G401.6 (cell line): ENCODE data around the gene STK24.
"Not testable (repeated sequence)": the region's sequence is repeated elsewhere in the genome, so short reads cannot be mapped to it uniquely, and the experiment has no call there.

Source experiments
- FAIRE-seq: peaks from 2 replicates; lab custom pipeline; 2012; peaks lifted over from hg19 to GRCh38; lab: Jason Lieb, UNC

The STK24 gene

GRCh38 chr13:98576963-98577835 lies at the start of gene STK24:
Gene STK24 (minus strand): TSS chr13:98577107. CDS start chr13:98576786, 321 bp downstream.
- no peak for FAIRE-seq

GRCh38 chr13:98626298-98626935 lies 49.5 kb upstream of the STK24 start:
- FAIRE-seq, result no peak

- not testable (repeated sequence) for FAIRE-seq
These were observed 47.7 kb upstream of the STK24 start for GRCh38 chr13:98624589-98624988.

DNA sequence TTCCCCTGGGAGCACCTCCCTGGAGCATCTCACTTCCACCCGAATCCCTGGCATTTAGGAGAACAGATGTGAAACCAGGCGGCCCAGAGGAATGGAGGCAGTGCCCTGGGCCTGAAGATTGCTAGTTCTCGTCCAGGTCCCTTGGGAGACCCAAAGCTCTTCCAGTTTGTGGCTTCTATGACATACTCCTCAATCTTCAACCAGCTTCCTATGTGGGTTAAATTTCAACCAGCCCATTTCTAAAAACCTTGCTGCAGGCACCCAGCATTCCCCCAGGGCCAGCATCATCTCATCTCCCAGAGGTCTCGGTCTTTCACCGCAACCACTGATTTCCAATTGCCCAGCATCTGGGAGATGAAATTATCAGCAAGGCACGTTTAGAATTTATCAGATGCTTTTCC lies 46.0 kb upstream of the STK24 start:
- FAIRE-seq, result no peak

DNA sequence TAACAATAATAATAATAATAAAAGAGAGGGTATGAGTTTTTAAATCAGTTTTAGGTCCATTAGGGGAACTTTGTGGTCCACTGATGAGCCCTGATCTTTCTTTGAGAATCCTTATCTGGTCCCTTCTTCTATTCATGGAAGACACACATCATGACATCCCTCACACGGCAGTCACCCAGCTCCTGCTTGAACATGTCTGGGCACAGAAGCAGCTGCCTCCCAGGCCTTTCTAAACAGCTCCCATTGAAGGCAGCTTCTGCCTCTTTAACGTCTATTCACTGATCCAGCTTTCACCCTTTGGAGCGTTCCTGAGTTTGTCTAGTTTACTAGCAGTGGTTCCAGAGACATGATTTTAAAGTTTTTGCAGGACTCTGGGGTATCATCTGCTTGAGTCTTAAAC lies 42.6 kb upstream of the STK24 start:
- no peak for FAIRE-seq

- FAIRE-seq, result not testable (repeated sequence)
These were observed 38.7 kb upstream of the STK24 start for GRCh38 chr13:98615595-98615994.

- no peak for FAIRE-seq
These were observed 36.7 kb upstream of the STK24 start for GRCh38 chr13:98613591-98613990.

- no peak for FAIRE-seq
These were observed 32.8 kb upstream of the STK24 start for GRCh38 chr13:98609756-98610155.

DNA sequence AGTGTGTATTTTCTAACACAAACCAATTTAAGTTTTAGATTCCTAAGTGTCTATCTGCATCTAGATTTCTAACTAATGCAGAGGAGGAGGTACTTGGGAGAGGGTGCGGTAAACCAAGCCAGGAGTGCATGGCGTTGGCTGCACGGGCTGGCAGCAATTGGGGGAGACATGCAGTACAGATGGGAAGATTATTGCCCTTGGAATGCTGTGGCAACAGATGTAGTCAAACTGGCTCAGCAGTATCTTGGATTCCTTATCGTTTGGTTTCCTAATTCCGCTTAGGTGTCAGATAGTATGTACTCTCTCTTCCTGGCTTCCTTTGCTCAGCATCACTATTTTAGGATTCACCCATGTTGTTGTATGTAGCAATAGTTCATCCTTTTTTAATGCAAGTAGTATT lies 29.4 kb upstream of the STK24 start:
- FAIRE-seq, result no peak

DNA sequence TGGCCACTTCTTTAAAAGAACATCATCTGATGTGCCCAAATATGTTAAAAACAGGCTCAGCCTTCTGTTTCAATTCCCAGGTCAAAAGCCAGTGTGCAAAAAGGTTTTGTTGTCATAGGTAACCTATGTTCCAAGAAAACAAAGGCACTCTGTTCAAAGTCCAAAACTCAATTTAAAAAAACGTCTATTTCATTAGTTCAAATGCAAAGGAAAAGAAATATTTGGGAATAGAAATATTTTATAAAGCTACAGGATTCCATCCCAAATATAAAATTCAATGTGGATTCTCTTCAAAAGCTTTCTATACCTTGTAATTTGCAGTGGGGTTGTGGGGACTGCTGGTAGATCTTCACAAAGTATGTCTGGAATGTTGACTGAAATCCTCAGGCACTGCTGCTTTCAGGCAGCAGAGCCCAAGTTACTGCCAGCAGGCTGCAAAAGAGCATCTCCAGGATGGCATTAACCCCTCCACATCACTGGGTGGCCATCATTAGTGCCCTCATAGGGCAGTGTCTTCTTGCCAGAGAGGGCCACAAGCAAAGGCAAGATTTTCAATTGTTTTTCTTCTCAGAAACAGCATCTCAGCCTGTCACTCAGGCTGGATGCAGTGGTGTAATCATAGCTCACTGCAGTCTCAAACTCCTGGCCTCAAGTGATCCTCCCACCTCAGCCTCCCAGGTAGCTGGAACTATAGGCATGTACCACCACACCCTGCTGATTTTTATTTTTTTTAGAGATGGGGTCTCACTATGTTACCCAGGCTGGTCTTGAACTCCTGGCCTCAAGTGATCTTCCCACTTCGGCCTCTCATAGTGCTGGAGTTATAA lies 22.8 kb upstream of the STK24 start:
- no peak for FAIRE-seq

DNA sequence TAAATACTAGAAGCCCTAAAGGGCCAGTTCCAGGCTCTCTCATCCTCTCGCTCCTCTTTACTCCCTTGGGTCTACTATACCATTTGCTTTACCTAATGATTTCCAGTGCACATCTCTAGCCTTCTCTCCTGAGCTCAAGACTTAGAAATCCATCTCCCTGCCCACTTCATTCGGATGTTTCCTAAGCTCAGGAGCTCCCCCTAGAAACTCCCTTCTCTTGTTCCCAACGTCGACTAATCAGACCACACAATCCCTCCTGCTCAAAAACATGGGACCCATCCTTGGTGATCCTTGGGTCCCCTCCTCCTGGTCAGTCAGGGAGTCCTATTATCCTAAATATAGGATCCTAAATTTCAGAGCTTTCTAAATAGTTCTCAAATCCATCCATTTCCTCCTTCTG lies 21.1 kb upstream of the STK24 start:
- no peak for FAIRE-seq

DNA sequence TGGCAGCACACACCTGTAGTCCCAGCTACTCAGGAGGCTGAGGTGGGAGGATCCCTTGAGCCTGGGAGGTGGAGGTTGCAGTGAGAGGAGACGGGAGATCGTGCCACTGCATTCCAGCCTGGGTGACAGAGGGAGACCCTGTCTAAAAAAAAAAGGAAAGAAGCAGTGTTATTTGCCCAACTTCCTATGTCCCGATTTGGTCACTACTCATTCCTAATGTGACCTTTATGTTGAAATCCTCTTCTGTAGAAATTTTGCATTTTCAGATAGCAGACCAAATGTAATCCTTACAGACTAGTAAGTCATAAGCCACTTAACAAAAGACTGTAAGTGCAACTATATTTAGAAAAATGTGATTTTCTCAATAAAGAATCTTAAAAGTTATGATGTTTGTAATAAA lies 18.2 kb upstream of the STK24 start:
- no peak for FAIRE-seq

DNA sequence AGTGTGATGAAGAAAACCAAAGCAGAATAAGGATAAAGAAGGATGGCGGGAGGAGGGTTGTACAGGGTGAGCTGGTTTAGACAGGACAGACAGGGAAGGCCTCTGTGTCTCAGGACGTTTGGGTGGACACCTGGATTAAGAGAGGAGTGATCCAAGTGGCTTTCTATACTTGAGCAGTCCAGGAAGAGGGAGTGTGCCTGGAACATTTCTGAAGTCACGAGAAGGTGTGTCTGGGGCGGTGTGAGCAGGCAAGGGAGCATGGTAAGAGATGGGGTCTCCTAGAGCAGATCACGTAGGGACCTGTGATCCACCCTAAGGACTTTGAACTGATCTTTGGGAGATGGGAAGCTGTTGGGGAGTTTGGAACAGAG lies 15.4 kb upstream of the STK24 start:
- FAIRE-seq, result no peak

DNA sequence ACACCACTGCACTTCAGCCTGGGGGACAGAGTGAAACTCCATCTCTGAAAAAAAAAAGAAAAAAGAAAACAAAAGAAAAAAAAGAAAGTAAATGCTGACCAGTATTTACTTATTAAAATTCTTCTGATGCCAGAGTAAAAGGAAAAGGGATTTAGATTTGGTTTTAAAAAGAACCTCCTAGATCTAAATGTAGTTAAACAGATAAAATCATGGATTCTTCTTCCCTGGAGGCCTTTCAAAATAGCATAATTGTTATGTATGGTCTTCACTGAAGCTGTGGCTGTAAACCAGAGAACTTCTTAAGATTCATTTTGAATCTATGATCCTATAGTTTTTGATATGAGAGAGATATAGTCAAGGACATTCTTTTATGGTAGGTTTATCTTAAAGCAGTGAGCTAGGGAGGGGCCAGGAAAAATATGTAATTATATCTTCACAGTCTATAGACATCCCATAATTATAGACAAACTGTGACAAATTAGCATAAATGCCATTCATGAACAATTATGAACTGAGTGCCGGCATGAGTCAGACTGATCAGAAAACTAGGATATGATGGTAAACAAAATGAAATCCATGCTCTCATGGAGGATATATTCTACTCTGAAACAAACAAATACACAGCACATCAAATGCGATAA lies 14.9 kb upstream of the STK24 start:
- no peak for FAIRE-seq

DNA sequence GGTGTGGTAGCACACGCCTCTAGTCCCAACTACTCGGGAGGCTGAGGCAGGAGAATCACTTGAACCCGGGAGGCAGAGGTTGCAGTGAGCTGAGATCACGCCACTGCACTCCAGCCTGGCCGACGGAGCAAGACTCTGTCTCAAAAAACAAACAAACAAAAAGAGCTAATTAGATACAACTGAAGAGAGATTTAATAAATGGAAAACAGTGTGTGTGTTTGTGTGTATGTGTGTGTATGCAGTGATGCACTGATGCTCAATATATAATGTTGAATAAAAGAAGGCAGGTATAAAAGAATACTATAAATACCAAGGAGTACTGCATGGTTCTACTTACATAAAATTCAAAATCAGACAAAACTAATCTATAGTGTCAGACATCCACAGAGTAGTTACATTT lies 13.6 kb upstream of the STK24 start:
- FAIRE-seq, result not testable (repeated sequence)

- not testable (repeated sequence) for FAIRE-seq
These were observed 12.6 kb upstream of the STK24 start for GRCh38 chr13:98589516-98589915.

DNA sequence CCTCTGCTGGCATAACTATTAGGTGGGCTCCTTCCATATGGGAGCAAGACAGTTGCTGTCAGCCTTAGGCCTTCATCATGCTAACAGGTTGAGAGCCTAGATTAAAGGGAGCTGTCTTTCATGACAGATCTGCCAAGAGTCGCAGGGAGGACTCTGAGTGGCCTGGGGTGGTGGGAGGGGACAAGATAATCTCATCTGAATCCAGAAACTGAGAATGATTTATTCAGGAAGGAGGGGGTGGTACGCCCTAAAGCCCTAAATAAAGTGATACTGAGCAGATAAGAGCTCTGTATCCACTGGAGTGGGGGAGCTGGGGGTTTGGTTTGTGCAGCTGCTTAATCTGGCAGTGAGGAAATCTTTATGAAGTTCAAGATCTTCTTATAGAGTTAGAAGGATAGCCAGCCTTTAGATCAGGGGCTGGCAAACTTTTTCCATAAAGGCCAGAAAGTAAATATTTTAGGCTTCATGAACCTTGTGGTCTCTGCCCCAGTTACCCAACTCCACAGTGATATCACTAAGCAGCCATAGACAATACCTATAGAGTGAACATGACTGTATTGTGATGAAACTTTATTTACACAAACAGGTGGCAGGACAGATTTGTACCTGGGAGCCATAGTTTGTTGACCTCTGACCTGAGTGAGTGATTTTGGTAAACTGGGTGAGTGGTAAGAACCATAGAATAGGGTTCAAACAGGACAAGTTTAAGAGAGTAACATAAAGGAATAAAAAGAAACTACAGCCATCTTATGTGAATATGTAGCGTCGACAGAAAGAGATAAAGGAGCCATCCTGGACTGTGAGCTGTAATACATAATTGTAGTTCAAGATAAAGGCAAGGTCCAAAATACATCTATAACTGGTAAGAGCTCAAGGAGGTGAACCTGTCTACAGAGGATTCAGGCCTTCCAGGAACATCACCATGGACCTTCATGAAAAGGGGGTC lies 9.8 kb upstream of the STK24 start:
- FAIRE-seq, result no peak

DNA sequence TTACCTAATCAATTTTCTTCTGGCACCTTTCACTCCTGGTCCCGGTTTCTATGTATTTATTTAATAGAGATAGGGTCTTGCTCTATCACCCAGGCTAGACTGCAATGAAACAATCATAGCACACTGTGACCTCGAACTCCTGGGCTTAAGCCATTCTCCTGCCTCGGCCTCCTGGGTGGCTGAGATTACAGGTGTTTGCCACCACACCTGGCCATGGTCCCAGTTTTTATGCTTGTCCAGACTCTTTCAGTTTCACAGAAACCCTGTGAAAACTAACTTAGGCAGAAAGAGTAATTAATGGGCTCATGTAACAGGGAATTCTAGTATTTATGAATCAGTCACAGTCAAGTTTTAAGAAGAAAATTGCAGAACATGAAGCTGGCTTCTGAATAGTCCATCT lies 9.0 kb upstream of the STK24 start:
- no peak for FAIRE-seq

GRCh38 chr13:98585398-98585754 lies 8.5 kb upstream of the STK24 start:
- FAIRE-seq, result no peak

DNA sequence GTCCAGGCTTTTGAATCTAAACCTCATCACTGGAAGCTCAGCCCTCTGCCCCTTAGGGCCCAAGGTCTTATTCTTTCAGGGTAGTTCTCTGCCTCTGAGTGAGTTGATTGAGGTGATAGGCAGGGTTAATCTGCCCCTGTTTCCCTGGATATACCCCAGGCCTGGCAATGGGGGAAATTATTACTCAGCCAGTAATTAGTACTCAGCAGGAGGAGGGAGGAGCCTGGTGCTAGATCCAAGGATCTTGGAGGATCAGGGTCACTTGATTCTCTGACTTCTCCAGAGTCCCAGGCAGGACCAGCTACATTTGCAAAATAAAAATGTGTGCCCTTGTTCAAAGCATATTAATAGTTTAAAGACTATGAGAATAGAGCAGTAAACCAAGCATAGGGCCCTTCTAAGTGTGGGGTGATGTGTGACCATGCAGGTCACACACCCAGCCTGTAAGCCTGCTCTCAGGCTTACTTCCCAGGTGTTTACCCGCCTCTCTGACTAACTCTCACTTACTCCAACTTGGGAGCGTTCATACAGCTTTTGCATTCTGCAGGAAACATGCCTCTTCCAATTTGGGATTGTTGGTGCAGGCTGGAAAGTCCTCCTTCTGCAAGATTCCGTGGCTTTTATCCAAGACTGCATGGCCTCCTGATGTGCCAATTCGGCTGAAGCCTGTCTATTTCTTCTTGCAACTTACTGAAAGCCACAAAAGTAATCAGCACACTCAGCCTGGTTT lies 7.9 kb upstream of the STK24 start:
- no peak for FAIRE-seq

GRCh38 chr13:98582947-98583346 lies 6.0 kb upstream of the STK24 start:
- no peak for FAIRE-seq
